Astrocyte (in vitro differentiated cells and primary cell): ENCODE results near the gene CASKIN2. TPM values are rescaled to one million over a fixed set of nuclear protein-coding genes. Genes with fewer than 3 reads are reported as not detected.

ENCODE experiments used
- DNase-seq: peaks from one replicate; pipeline ENCODE4 v3.0.0-alpha.2; 2010; ENCODE audit warnings: low read depth
- FAIRE-seq: peaks from 2 replicates; lab custom pipeline; 2011; peaks lifted over from hg19 to GRCh38; lab: Jason Lieb, UNC
- H2AFZ ChIP-seq: 2 replicates; pipeline ENCODE4 v1.6.0; 2012; ENCODE audit warnings: low read depth, low read length, inconsistent platforms
- H3K27ac ChIP-seq: 2 replicates; pipeline ENCODE4 v1.5.1; 2011; ENCODE audit warnings: low read depth, low read length, inconsistent platforms
- H3K27me3 ChIP-seq: 2 replicates; pipeline ENCODE4 v1.6.0; 2011; ENCODE audit warnings: low read length, inconsistent platforms; ENCODE audit not compliant: insufficient read depth
- H3K36me3 ChIP-seq: 2 replicates; pipeline ENCODE4 v1.5.1; 2011; ENCODE audit warnings: low read length, inconsistent platforms; ENCODE audit not compliant: insufficient read depth
- H3K4me1 ChIP-seq: 2 replicates; pipeline ENCODE4 v1.5.1; 2011; ENCODE audit warnings: low read length, inconsistent platforms; ENCODE audit not compliant: insufficient read depth
- H3K4me2 ChIP-seq: 2 replicates; pipeline ENCODE4 v1.6.0; 2012; ENCODE audit warnings: low read length, inconsistent platforms
- H3K4me3 ChIP-seq: 2 replicates; pipeline ENCODE4 v1.5.1; 2011; ENCODE audit warnings: low read depth, mild to moderate bottlenecking, low read length, inconsistent platforms; ENCODE audit not compliant: insufficient read depth
- H3K79me2 ChIP-seq: 2 replicates; pipeline ENCODE4 v1.6.0; 2012; ENCODE audit warnings: mild to moderate bottlenecking, low read length, inconsistent platforms; ENCODE audit not compliant: insufficient read depth
- H3K9ac ChIP-seq: 2 replicates; pipeline ENCODE4 v1.6.0; 2012; ENCODE audit warnings: mild to moderate bottlenecking, low read length, inconsistent platforms
- H3K9me3 ChIP-seq: 2 replicates; pipeline ENCODE4 v1.5.1; 2012; ENCODE audit warnings: low read depth, mild to moderate bottlenecking, low read length, inconsistent platforms; ENCODE audit not compliant: insufficient read depth
- H4K20me1 ChIP-seq: 2 replicates; pipeline ENCODE4 v1.6.0; 2012; ENCODE audit warnings: low read length, inconsistent platforms; ENCODE audit not compliant: insufficient read depth
- H3K27ac Mint-ChIP-seq: one replicate; pipeline ENCODE4 v1.8.0; 2021; ENCODE audit warnings: mild to moderate bottlenecking, mixed read lengths; ENCODE audit not compliant: unreplicated experiment
- H3K27me3 Mint-ChIP-seq: one replicate; pipeline ENCODE4 v1.8.0; 2021; ENCODE audit warnings: low read depth, mixed read lengths; ENCODE audit not compliant: unreplicated experiment
- H3K36me3 Mint-ChIP-seq: one replicate; pipeline ENCODE4 v1.8.0; 2021; ENCODE audit warnings: low read depth, mixed read lengths; ENCODE audit not compliant: unreplicated experiment
- H3K4me1 Mint-ChIP-seq: one replicate; pipeline ENCODE4 v1.8.0; 2021; ENCODE audit warnings: low read depth, mixed read lengths; ENCODE audit not compliant: unreplicated experiment
- H3K4me3 Mint-ChIP-seq: one replicate; pipeline ENCODE4 v1.8.0; 2021; ENCODE audit warnings: mild to moderate bottlenecking, moderate library complexity, mixed read lengths; ENCODE audit not compliant: unreplicated experiment
- H3K9me3 Mint-ChIP-seq: one replicate; pipeline ENCODE4 v1.8.0; 2021; ENCODE audit warnings: mild to moderate bottlenecking, mixed read lengths; ENCODE audit not compliant: unreplicated experiment
- EZH2 ChIP-seq: IDR thresholded peaks from 2 replicates; pipeline ENCODE4 v1.6.1; 2012; ENCODE audit warnings: mild to moderate bottlenecking, low read length, inconsistent platforms; ENCODE audit not compliant: insufficient read depth
- total RNA-seq: library from RNA; stranded (reverse); gene quantifications from 2 replicates; pipeline ENCODE4 v1.2.1, GENCODE V29; 2021
- TF ChIP-seq, protein P1 (sequence below): IDR thresholded peaks from 2 replicates; pipeline ENCODE4 v1.5.1; 2011; ENCODE audit warnings: low read depth, mild to moderate bottlenecking, inconsistent platforms, low read length, moderate library complexity; ENCODE audit not compliant: insufficient read depth

The CASKIN2 gene
- total RNA-seq, 1 donor from 2014 or later, result 22.8 TPM

DNA sequence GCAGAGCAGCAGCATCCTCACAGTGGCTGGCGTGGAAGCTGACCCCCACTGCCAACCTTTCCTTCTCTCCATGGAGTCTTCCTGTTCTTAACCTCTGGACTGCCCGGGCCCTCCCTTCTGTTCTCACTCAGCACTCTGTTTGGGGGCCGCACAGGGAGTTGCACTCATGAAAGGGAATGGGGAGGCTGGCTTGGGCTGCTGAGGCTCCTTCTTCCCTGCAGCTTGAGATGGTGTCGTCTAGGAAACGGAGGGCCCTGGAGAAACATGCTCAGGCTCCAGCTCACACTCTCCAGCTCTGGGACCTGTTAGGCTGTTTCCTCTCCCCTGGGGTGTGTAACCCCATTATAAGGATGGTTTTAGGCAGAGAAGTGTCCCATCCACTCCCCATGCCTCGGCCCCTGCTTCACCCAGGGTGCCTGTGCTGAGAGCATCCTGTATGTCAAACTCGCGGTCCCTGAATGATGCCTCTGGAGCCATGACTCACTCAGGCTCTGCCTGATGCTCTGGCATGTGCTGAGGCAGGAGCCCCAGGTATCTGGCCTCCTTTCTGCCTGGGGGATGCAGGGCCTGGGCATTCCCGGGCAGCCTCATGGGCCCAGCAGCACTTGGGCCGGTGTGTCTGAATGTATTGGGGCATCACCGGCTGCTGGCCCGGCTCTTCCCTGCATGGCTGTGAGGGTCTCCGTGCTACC is 40.0 kb downstream of the CASKIN2 start:
- Mint-ChIP-seq H3K27me3 (no peaks in the 10 kb centered on the region), H3K27ac (no peak overlapping the region), H3K36me3 (peaks cover 16% of the 10 kb centered on the region), H3K4me1 (peaks cover 21% of the 10 kb centered on the region), H3K9me3 (no peaks in the 10 kb centered on the region), H3K4me3 (no peak overlapping the region)
- H3K36me3 ChIP-seq, result no peaks in the 10 kb centered on the region
- no peaks in the 10 kb centered on the region for H3K9me3 ChIP-seq
- H3K79me2 ChIP-seq, result peaks cover 11% of the 10 kb centered on the region
- no peak for FAIRE-seq
- H4K20me1 ChIP-seq, result peaks cover 40% of the 10 kb centered on the region
- no peak overlapping the region for H3K27ac ChIP-seq
- TF ChIP-seq, protein P1, sequence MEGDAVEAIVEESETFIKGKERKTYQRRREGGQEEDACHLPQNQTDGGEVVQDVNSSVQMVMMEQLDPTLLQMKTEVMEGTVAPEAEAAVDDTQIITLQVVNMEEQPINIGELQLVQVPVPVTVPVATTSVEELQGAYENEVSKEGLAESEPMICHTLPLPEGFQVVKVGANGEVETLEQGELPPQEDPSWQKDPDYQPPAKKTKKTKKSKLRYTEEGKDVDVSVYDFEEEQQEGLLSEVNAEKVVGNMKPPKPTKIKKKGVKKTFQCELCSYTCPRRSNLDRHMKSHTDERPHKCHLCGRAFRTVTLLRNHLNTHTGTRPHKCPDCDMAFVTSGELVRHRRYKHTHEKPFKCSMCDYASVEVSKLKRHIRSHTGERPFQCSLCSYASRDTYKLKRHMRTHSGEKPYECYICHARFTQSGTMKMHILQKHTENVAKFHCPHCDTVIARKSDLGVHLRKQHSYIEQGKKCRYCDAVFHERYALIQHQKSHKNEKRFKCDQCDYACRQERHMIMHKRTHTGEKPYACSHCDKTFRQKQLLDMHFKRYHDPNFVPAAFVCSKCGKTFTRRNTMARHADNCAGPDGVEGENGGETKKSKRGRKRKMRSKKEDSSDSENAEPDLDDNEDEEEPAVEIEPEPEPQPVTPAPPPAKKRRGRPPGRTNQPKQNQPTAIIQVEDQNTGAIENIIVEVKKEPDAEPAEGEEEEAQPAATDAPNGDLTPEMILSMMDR, result no peak
- TF ChIP-seq EZH2, result no peak
- no peaks in the 10 kb centered on the region for H3K27me3 ChIP-seq
- no peak overlapping the region for H3K4me3 ChIP-seq
- no peak for DNase-seq
- H3K4me1 ChIP-seq, result peaks cover 22% of the 10 kb centered on the region
- peak overlapping the region; percentile 63 for H3K4me2 ChIP-seq
- peak overlapping the region; percentile 2 for H3K9ac ChIP-seq
- no peak overlapping the region for H2AFZ ChIP-seq

DNA sequence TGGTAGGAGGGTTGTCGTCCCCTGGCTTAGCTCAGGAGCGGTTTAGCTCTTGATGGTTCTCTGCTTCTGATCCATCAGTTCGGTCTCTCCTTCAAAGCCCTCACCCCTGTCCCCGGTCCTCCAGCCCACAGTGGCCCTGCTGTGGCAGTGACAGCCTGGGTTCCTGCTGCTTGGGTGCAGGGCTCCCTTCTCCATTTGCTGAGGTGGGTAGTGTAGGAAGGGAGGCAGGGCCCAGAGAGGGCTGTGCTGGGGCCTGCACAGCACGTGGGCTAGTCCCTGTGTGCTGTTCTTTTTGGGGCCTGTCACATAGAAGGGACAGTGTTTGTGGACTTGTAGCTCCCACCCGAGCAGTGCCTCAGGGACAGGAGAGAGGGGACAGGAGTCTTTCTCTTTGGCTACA is 40.6 kb downstream of the CASKIN2 start:
- no peaks in the 10 kb centered on the region for H3K9me3 ChIP-seq
- H3K27ac Mint-ChIP-seq, result no peak overlapping the region
- H3K36me3 Mint-ChIP-seq, result peaks cover 16% of the 10 kb centered on the region
- no peak overlapping the region for H2AFZ ChIP-seq
- H3K4me3 ChIP-seq, result no peak overlapping the region
- no peak overlapping the region for H3K9ac ChIP-seq
- peaks cover 7% of the 10 kb centered on the region for H3K79me2 ChIP-seq
- H3K27me3 ChIP-seq, result no peaks in the 10 kb centered on the region
- H3K4me1 ChIP-seq, result peaks cover 22% of the 10 kb centered on the region
- H4K20me1 ChIP-seq, result peaks cover 35% of the 10 kb centered on the region
- FAIRE-seq, result no peak
- H3K36me3 ChIP-seq, result no peaks in the 10 kb centered on the region
- no peak overlapping the region for H3K4me2 ChIP-seq
- H3K9me3 Mint-ChIP-seq, result no peaks in the 10 kb centered on the region
- H3K4me1 Mint-ChIP-seq, result peaks cover 17% of the 10 kb centered on the region
- TF ChIP-seq EZH2, result no peak
- TF ChIP-seq, protein P1, result no peak
- no peak overlapping the region for H3K4me3 Mint-ChIP-seq
- no peak for DNase-seq
- no peaks in the 10 kb centered on the region for H3K27me3 Mint-ChIP-seq
- H3K27ac ChIP-seq, result no peak overlapping the region

DNA sequence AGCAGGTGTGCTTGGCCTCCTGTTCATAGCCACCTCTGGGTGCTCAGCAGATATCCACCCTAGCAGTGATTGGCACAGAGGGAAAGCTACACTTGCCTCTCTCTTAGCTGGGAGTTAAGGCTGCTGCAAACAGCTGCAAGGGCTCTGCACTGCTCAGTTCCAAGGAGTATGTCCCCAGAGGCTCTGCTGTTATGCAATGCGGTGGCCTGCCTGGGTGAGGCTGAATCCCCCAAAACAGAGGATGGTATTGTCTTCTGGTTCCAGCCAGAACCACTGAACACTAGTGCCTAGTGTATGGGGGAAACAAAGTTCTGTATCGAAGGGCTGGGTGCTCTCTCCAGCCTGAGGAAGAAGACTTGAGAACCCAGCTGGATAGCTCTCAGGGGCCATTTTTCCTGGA is 42.1 kb downstream of the CASKIN2 start:
- H3K4me3 ChIP-seq, result no peak overlapping the region
- Mint-ChIP-seq H3K9me3 (no peaks in the 10 kb centered on the region), H3K27me3 (no peaks in the 10 kb centered on the region), H3K4me1 (peaks cover 12% of the 10 kb centered on the region), H3K27ac (no peak overlapping the region), H3K36me3 (peaks cover 16% of the 10 kb centered on the region), H3K4me3 (no peak overlapping the region)
- no peak overlapping the region for H3K4me2 ChIP-seq
- no peaks in the 10 kb centered on the region for H3K27me3 ChIP-seq
- H3K27ac ChIP-seq, result no peak overlapping the region
- no peaks in the 10 kb centered on the region for H3K9me3 ChIP-seq
- peaks cover 38% of the 10 kb centered on the region for H4K20me1 ChIP-seq
- peaks cover 22% of the 10 kb centered on the region for H3K4me1 ChIP-seq
- FAIRE-seq (no peak), DNase-seq (no peak)
- no peak overlapping the region for H3K9ac ChIP-seq
- peaks cover 17% of the 10 kb centered on the region for H3K79me2 ChIP-seq
- no peak overlapping the region for H2AFZ ChIP-seq
- TF ChIP-seq, protein P1, result no peak
- no peak for TF ChIP-seq EZH2
- no peaks in the 10 kb centered on the region for H3K36me3 ChIP-seq
